Coronary artery (tissue), 2 donors: ENCODE results near the gene MGLL.

Experiments
- DNase-seq: peaks from one replicate; pipeline ENCODE4 v3.0.0-alpha.2; 2017; ENCODE audit warnings: low spot score
- H3K27ac ChIP-seq, 2 donors: fragments of 200-600 bp; sonication (generic); one replicate each; pipeline ENCODE4 v1.5.1; 2016 to 2019
- H3K4me3 ChIP-seq: fragments of 200-600 bp; sonication (generic); 2 replicates; pipeline ENCODE4 v1.5.1; 2016; ENCODE audit warnings: mild to moderate bottlenecking, moderate library complexity
- TF ChIP-seq, protein P1 (sequence below): fragments of 200-600 bp; sonication (generic); IDR thresholded peaks from one replicate; pipeline ENCODE4 v1.5.1; 2019; ENCODE audit warnings: antibody characterized with exemption

MGLL gene

DNA sequence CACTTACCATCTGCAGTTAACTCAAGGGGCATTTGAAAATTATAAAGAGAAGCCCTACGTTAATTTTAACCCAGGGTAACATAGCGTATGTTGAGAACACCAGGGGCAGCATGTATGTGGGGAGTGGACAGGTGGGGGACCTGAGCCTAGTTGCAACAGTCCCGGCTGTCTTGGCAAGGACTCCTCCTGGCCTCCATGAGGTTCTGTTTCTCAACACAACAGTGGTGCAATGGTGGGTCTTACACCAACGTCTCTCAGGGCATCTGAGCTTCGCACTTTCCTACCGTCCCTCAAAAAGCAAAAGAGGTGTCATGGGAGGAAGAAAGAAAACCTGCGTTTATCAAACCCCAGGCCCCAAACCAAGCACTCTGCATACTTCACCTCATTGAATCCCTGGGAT lies 50.6 kb downstream of the MGLL start:
- no peak overlapping the region for H3K27ac ChIP-seq
- DNase-seq: no peak
- TF ChIP-seq, protein P1, sequence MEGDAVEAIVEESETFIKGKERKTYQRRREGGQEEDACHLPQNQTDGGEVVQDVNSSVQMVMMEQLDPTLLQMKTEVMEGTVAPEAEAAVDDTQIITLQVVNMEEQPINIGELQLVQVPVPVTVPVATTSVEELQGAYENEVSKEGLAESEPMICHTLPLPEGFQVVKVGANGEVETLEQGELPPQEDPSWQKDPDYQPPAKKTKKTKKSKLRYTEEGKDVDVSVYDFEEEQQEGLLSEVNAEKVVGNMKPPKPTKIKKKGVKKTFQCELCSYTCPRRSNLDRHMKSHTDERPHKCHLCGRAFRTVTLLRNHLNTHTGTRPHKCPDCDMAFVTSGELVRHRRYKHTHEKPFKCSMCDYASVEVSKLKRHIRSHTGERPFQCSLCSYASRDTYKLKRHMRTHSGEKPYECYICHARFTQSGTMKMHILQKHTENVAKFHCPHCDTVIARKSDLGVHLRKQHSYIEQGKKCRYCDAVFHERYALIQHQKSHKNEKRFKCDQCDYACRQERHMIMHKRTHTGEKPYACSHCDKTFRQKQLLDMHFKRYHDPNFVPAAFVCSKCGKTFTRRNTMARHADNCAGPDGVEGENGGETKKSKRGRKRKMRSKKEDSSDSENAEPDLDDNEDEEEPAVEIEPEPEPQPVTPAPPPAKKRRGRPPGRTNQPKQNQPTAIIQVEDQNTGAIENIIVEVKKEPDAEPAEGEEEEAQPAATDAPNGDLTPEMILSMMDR: no peak
- H3K4me3 ChIP-seq: no peak overlapping the region

DNA sequence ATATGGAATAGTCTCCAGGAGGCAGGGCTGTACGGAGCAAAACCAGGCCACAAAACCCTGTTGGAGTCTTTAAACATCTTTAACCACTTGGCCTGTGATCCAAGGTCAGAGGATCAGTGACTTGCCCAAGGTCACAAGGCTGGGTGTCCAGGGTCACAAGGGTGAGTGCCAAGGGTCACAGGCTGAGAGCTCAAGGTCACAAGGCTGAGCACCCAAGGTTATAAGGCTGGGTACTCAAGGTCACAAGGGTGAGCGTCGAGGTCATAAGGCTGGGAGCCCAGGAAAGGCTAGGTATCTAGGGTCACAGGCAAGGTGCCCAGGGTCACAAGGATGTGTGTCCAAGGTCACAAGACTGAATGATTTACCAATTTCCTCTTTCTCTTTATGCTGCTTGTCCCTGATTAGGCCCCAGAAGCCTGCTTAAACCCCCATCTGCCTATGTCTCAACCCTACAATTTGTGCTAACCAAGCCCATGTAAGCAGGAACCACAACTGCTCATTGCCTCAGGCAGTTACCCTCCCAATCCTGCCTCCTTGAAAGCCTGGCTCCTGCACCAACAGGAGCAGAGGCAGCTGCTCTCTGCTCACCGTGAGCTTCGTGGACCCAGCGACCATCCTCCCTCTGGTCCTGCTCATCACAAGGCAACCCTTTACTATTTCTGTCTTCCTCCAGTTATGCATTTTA lies 51.5 kb downstream of the MGLL start:
- peak overlapping the region in 1 of 2 donors; percentile 44 for H3K27ac ChIP-seq
- TF ChIP-seq, protein P1: no peak
- no peak overlapping the region for H3K4me3 ChIP-seq
- no peak for DNase-seq

DNA sequence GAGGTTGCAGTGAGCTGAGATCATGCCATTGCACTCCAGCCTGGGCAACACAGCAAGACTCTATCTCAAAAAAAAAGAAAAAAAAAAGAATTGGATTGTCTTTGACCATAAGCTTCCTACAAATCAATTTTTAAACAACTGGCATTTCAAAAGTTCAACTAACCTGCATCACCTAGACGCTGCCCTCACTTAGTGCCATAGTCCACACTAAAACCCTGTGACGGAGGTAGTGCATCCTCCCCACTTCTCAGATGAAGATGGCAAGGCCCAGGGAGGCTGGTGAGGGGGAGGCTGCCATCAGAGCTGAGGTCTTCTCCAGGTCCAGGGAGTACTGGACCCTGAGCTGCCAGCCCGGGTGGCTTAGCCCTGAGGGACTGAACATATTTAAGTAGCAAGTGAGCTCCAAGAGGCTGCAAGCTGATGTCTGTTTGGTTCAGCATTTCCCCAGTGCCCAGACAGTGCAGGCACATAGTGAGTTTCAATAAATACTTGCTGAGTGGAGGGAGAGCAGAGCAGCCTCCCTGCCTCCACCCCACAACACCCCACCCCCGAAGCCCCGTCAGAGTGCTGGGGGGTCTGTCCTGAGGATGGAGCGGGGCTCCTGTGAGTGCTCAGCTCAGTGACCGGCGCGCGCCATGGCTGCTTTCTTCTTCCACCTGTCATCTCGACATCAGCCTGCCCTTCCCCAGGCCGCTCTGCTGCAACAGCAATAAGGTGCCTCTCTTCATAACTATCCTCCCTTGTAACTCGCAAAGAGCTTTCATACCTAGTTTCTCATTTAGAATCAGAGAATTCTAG lies 52.8 kb downstream of the MGLL start:
- H3K4me3 ChIP-seq: no peak overlapping the region
- H3K27ac ChIP-seq: peak overlapping the region in 1 of 2 donors; percentile 66
- TF ChIP-seq, protein P1: no peak
- no peak for DNase-seq

DNA sequence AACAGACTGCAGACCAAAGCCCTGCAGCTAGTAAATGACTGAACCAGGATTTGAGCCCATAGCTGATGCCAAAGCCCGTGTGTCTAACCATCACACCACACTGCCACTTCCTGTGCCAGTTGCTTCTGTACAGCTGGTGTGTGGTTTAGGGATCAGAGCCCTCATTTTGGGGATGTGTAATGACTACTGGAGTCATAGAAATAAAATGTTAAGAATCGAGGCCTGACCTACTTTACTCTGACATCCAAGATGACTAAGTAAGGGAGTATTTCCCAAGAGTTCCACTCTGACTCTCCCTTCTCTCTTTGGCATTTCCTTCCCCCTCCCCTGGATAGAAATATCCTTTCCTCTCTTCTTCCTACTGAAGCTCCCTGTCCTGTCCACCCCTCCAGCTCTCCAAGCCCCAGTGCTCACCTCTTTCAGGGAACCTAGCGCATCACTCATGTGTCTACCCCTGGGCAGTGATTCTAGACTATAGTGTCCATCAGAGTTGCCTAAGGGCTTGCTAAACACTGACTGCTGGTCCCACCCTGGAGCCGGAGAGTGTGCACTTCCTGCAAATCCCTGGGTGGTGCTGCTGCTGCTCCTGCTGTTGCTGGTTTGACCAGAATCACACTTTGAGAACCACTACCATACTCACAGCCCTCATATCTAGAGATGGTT lies 53.8 kb downstream of the MGLL start:
- no peak for DNase-seq
- H3K4me3 ChIP-seq: no peak overlapping the region
- peak overlapping the region in 1 of 2 donors; percentile 66 for H3K27ac ChIP-seq
- TF ChIP-seq, protein P1: no peak

DNA sequence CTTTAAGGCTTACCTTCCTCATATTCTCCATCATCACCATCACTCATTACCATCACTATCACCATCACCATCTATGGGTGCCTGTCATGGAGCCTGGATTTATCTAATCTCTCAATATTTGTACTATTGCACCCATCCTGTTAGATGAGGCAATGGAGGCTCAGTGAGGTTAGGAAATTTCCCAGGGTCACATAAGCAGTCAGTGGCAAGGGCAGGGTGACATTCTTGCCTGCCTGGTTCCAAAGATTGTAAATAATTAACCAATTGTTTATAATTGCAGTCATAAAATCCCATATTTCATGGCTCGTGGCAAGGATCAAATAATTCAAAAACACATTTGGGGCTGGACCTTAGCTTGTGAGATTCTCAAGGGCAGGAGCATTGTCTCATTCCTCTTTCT lies 55.2 kb downstream of the MGLL start:
- no peak for DNase-seq
- TF ChIP-seq, protein P1: no peak
- no peak overlapping the region for H3K27ac ChIP-seq
- no peak overlapping the region for H3K4me3 ChIP-seq

DNA sequence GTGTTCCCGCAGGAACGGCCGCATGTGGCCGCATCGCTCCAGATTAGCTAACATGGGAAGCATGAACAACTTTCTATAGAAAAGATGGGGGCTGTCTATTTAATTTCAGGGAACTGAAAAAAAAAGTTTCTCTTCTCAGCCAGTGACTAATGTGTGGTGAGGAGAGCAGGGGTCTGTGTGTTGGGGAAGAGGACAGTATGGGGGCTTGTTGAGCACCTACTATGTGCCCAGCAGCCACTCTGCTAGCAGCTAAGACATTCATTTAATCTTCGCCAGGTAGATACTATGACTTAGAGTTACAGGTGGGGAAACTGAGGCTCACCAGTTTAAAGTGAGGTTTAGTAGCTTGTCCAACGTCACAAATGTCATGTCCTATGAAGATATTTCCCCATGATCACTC lies 56.6 kb downstream of the MGLL start:
- H3K27ac ChIP-seq: no peak overlapping the region
- no peak overlapping the region for H3K4me3 ChIP-seq
- TF ChIP-seq, protein P1: no peak
- no peak for DNase-seq
